HG03457 (cell line): ENCODE measurements around the gene JARID2.

ENCODE experiments used
- ATAC-seq: cut with Tn5 transposase; IDR thresholded peaks from one replicate; pipeline ENCODE4 v1.9.1; 2021; ENCODE audit warnings: moderate number of reproducible peaks; ENCODE audit not compliant: unreplicated experiment

Gene JARID2

GRCh38 chr6:15452182-15452941, 206.5 kb downstream of the JARID2 start:
- ATAC-seq: no peak

- ATAC-seq: no peak
Measured at GRCh38 chr6:15453186-15453585, 207.3 kb downstream of the JARID2 start.

GRCh38 chr6:15453622-15454021, 207.8 kb downstream of the JARID2 start:
- ATAC-seq: no peak

- no peak for ATAC-seq
Measured at GRCh38 chr6:15456422-15456821, 210.6 kb downstream of the JARID2 start.

GRCh38 chr6:15457121-15457650, 211.3 kb downstream of the JARID2 start:
- ATAC-seq: no peak

- no peak for ATAC-seq
Measured at GRCh38 chr6:15458021-15458459, 212.2 kb downstream of the JARID2 start.

GRCh38 chr6:15460110-15460727, 214.3 kb downstream of the JARID2 start:
- ATAC-seq: no peak

- no peak for ATAC-seq
Measured at GRCh38 chr6:15461127-15461944, 215.5 kb downstream of the JARID2 start.

GRCh38 chr6:15462256-15462655, 216.4 kb downstream of the JARID2 start:
- ATAC-seq: no peak

- no peak for ATAC-seq
Measured at GRCh38 chr6:15462717-15463525, 217.1 kb downstream of the JARID2 start.

- ATAC-seq: no peak
Measured at GRCh38 chr6:15464211-15464725, 218.4 kb downstream of the JARID2 start.

- ATAC-seq: no peak
Measured at GRCh38 chr6:15465212-15465611, 219.3 kb downstream of the JARID2 start.

- ATAC-seq: no peak
Measured at GRCh38 chr6:15470746-15471145, 224.9 kb downstream of the JARID2 start.

- ATAC-seq: no peak
Measured at GRCh38 chr6:15472621-15473020, 226.8 kb downstream of the JARID2 start.

- ATAC-seq: no peak
Measured at GRCh38 chr6:15473174-15473573, 227.3 kb downstream of the JARID2 start.

GRCh38 chr6:15473741-15474161, 227.9 kb downstream of the JARID2 start:
- no peak for ATAC-seq

- ATAC-seq: no peak
Measured at GRCh38 chr6:15474196-15474595, 228.3 kb downstream of the JARID2 start.

GRCh38 chr6:15475261-15475660, 229.4 kb downstream of the JARID2 start:
- no peak for ATAC-seq

GRCh38 chr6:15475872-15476271, 230.0 kb downstream of the JARID2 start:
- ATAC-seq: no peak

- ATAC-seq: no peak
Measured at GRCh38 chr6:15476631-15477380, 230.9 kb downstream of the JARID2 start.
